GM21447 (cell line): ENCODE measurements around the gene PAX5.

Source experiments
- ATAC-seq: cut with Tn5 transposase; IDR thresholded peaks from one replicate; pipeline ENCODE4 v1.9.1; 2021; ENCODE audit not compliant: unreplicated experiment

The PAX5 gene

DNA sequence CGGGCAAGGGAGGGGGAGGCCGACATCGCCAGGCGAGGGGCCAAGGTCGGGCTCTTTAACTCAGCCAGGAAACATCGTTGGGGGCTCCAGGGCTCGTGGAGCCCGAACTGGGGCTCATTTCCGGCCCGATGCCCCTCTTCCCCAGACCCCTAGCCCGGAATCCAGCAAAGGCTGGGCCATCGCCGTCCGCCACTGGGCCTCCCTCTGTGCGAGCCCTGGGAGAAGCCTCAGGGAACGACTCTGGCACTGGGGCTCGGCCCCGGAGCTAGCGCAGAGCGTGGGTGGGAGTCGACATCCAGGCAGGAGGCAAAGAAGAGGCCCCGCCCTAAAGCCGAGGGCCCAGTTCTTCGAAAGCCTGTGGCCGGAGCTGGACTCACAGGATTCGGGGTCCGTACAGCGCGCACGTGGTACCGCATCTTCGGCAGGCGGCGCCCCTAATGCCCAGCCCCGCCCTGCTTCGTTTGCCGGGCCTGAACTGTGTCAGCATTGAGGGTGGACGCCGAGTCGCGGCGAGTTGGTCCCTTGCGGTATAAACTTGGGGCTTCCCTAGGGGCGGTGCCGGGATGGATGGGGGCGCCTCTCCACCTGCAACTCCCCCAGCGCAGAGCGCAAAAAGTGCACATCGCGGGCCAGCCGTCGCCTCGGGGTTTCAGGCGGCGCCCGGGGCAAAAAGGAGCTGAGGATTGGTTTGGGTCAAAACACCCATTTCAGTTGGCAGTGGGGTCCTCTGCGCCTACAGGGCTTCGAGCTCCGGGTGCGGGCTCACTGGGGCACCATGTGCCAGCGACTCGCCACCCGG lies 3.6 kb upstream of the PAX5 start:
- ATAC-seq: no peak

DNA sequence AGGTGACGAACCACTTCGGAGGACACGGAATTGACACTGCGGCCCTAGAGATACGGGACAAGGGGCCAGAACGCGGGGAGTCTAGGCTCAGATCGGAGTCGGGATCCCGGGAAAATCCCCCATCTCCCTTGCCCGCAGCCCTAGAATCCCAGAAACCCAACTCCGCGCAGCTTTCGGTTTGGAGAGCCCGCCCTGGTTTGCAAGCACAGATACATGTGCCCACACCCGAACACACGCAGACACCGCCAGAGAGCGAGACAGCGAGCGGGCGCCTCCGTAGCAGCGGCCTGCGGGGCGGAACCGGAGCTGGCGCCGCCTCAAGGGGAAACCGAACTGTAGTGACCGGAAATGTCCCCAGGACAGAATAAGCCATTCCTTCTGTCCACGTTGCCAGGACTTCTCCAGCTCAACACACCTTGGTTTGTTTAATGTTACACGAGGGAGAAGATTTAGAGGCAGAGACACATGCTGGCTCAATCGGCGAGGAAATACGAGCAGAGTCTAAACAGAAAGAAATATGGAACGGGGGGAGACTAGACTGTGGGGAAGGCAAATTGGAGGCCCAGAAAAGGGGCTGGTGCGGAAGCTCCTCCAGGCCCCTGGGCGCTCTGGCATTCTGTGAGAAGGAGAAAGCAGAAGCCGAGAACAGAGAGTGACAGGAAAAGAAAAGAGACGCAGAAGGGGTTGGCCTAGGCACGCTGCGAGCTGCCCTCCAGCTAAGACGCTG lies 2.9 kb upstream of the PAX5 start:
- ATAC-seq: no peak

DNA sequence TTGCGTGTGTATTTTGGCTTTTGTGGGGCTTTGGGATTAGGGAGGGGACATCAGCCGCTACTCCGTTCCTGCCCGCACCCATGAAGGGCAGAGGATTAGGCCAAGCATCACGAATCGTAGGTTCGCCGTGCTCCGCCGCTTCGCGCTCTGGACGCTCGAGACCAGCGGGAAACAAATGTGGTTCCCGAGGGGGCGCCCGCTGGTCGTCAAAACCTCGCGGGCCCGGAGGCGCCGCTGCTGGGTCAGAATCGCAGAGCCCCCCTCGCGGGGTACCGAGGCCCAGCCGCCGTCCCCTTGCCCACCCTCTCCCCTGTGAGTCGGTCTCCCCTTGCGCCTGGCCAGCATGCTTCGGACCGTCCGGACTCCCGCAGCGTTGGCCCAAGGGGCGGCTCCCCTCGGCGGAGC lies 2.3 kb upstream of the PAX5 start:
- no peak for ATAC-seq

DNA sequence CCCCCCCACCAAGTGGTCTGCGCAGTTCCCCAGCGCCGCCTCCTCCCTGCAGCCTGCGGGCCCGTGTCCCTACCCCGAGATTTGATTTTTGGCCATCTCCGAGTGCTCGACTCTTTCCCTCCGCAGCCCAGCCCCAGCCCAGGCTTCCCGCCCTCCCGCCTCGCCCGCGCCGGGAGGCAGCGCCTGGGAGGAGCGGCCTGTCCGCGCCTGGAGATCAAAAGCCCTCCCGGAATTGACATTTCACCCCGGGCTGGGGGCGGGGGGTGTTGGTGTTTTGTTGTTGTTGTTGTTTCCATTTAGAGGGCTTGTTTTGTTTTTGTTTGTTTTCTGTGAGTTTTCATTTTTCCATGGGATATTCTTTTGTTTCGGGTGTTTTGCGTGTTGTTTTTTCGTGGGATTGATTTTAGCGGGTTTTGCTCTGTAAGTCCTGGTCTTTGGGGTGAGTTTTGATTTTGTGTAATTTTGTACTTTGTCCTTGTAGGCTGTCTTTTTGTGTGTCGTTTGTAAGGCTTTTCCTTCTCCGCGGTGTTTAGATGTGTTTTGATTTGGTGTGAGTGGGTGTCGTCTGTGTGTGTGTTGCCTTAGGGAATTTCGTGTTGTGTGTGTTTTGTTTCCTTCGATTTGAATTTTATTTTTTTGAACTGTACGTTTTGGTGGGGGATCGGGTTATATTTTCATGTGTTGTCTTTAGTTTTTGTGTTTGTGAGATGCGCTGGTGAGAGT lies 1.7 kb upstream of the PAX5 start:
- no peak for ATAC-seq

DNA sequence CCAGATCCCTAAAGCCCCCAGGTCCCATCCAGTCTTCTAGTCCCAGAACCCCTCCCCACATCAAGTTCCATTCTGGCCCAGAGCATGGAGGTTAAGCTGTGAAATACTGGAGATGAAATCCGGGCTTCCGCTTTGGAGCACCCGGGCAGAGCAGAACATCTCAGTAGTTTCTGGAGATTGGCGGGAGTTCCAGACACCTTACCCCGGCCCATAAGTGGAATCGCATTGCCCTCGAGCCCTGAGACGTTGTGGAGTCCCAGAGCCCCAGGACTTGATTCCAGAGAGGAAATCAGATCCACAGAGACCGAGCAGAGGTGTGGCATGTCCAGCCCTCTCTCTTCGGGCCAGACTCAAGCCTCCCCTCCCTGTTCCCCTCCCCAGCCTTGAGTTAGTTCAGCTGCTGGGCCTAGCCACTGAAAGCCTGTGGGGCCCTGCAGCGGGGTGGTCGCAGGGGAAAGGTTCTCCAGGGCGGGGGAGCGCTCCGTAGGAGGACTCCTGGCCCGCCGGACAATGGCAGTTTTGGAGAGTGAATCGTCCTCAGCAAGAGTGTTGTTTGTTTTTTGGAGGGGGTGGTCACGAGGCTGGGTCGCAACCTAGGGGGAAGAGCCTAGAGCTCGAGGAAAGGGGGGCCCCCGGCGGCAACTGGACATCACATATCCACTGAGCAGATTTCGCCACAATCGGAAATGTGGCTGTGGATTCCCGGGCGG lies 1.0 kb upstream of the PAX5 start:
- no peak for ATAC-seq

DNA sequence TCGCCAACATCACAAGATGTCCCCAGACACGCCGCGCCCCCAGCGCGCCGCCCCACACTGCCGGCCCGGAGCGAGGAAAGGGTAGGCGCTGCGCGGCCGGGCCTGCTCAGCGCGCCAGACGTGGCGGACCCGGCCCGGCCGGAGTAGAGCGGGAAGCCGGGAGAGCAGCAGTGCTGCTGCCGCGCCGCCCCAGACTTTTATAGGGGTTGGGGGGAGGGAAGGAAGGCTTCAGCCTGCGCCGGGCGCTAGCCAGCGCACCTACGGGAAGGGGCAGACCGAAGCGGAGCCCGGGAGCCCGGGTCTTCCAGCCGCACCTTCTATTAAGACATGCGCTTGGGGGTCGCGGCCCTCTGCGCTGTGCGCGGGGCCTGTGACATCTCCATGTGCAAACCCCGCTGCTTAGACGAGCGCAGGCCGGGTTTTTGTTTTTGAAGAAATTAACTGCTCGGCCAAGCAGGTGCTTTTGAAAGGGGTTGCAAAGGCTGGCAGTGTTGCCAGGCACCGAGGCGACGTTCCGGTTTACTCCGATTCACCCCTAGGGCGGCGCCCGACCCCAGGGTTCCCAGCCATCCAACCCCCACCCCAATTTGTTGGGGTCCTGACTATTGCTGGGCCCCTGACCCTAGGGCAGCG lies 353 bp upstream of the PAX5 start:
- peak; percentile 18 for ATAC-seq

DNA sequence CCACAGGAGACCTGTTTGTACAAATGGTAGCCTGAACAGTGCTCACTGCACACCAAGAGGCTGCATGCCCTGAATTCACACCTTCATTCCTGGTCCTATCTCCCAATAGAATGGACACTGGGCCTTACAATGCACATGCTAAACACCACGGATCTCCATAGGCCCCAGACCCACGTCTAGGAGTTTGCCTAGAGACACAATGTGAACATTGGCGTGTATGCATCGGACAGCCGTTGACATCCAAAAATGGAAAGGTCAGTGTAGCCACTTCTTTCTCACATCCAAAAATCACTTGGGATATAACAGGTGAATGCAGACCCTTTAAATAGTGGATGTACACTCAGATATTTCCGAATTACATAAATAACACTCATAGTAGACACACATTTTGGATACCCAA lies 927 bp downstream of the PAX5 start:
- no peak for ATAC-seq

DNA sequence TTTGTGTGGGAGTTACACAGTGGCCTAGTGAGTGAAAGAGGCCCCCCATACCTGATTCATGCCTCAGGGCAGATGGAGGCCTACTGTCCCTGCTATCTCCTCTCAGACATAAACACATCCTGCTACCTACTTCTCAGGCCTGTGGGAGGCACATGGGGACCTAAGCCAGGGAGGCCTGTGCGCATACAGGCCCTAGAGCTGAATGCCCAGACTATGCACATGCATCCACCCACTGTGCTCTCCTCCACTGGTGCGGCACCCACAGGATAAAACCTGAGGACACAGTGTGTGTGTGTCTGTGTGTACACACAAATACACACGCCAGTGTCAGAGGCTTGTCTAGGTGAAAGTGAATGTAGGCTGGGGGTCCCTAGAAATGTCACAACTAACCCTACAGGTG lies 1.4 kb downstream of the PAX5 start:
- no peak for ATAC-seq

DNA sequence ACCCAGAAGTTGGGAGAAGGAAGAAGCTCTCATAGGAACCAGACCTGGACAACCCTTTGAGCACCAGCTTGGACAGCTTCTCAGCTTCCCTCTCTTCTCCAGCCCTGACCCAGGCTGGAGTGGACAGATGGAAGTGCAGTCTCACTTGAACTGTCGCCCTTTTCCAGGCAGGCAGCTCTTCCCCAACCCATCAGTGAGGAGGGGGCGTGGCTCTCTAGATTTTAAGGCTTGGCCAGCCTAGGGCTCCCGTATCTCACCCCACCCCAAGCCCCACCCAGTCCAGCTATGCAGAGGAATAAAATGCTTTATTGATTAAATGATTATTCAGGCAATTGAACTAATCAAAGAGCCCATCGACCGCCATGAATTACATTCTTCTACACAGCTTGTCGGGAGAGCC lies 2.2 kb downstream of the PAX5 start:
- no peak for ATAC-seq

DNA sequence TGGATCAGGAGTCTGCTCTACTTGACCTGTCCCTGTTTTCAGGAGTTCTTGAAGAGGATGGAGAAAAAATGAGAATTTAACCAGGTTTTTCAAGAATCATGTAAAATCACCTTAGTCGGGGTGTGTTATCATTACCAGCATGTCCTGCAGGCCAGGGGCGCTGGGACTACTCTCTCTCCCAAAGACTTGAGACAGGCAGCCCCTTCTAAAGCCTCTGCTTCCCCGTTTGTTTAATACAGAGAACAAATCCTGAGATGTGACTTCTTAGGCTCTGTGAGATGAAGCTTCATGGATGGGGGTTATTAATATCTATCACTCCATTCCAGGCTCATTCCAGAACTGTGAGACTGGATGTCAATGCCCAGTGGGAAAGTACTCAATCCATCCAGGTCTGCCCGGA lies 3.0 kb downstream of the PAX5 start:
- ATAC-seq: no peak

DNA sequence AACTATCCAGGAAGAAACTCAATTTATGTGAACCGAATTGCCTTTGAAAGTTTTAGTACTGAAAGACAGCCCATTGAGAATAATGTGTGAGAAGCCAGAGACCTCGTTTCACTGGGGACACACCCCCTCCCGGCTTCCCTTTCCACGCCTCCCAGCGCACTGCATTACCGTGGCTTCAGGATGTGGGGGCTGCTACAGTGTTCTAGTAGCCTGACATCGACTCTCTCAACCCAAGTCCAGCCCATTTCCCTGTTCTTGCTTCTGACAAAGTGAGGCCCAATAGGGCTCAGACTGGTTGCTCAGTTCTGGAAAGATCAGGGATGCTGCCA lies 3.5 kb downstream of the PAX5 start:
- ATAC-seq: peak; percentile 20

DNA sequence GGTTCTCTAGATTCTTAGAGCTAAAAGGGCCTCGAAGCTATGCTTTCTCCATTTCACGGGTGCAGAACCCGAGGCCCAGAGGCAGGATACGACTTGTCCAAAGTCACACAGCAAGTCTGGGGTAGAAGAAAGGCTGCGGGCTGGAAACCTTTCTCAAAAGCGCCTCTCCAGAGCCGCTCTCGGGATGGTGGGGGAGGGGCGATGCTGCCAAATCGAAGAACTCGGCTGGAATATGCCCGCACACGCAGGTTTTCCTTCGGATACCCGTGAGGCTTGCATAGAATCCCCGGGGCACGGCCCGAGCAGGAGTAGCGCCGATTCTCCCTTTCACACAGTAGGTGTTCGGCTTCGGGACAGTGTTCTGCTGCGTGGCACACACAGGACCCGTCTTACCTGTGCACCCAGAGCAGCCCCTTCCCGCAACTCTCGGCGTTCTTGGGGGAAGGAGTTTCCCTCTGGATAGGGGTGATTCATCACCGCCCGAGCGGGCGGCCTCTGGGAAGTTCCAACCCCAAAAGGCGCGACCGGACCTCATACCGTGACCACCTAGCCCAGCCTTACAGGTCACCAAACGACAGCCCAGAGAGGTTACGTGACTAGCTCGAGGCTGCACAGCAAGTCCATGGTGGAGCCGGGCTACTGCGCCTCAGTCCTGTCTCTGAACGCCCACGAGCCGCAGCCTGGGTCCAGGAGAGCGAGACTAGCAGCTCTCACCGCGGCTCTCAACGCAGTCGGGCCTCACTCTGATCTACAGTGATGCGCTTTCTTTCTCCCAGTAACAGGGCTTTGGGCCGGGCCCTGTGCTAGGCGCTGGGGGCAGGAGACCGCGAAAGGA lies 4.1 kb downstream of the PAX5 start:
- ATAC-seq: no peak

DNA sequence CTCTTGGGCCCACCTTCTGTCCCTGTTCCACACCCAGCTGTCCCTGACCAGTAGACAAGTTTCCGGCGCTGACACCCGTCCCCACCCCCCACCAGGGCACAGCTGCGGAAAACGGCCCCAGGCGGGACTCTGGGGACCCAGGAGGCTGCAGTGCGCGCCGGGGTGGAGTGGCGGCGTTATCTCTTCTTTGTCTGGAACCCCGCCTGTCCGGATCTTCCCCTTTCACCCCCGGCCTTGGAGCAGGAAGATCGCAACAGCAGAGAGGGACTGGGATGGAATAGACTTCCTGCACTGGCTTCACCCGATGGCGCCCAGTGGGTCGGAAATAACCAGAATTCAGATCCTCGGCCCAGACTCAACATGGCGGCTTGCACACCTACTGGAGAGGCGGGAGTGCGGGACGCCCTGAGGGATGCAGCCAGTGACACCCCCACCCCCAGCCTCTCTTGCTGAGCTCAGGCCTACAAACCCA lies 4.7 kb downstream of the PAX5 start:
- no peak for ATAC-seq

DNA sequence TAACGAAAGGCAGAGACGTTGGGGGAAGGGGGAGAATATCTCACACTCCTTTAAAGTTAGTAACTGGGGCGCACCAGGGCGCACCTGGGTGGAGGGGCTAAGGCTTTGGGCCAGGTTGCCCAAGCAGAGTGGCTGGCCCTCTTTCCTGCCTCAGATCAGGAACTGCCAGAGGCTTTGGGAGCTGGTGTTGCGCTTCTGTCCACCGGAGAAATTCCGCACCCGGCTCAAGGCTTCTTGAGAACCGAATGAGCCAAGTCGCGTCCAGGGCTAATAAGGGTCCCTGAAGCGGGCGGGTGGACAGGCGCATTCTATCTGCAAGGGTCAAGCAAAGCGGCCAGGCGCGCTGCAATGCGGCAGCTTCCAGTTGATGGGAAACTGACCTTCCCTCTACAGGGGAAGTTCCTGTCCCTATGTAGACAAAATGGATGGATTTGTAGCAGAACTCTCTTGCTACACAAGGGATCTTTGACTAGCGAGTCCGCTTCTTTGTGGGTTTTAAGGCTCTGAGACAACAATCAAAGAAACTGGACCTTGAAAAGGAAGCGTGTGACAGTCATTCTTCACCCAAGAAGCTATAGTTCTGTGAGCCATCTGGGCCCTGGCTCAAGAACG lies 5.5 kb downstream of the PAX5 start:
- ATAC-seq: no peak

DNA sequence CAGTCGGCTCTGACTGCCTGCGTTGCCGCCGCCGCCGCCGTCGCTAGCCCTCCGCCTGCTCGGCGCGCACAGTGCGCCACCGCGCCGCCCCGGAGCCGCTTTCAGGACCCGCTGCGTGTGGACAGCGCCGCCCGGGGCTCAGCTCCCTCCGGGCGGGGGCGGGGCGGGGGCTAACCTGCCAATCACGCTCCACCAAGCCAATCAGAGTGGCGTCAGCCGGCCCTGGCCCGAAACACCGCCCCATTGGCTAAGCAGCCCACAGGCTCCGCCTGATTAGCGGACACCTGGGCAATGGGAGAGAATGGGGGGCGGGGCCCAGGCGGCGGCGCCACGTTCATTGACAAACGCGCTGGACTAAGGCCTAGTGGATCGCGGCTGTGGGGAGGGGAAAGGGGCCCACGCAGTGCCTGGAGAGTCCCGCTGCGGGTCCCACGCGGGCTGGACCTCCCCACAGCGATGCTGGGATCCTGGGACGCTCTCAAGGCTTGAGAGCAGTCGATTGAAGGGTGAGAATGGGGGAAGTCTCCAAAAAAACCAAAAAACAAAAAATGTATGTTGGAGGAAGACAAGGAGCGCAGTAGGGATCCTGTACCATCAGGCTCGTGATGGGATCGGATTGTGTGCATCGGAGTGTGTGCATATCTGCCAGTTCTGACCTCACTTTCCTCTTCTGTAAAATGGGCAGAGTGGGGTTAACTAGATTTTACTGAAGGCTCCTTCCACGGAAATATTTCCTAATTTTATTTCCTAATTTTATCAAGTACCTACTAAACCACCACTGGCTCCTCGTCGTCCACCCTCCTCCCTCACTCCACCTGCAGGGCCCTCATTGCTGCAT lies 6.3 kb downstream of the PAX5 start:
- peak; percentile 62 for ATAC-seq

DNA sequence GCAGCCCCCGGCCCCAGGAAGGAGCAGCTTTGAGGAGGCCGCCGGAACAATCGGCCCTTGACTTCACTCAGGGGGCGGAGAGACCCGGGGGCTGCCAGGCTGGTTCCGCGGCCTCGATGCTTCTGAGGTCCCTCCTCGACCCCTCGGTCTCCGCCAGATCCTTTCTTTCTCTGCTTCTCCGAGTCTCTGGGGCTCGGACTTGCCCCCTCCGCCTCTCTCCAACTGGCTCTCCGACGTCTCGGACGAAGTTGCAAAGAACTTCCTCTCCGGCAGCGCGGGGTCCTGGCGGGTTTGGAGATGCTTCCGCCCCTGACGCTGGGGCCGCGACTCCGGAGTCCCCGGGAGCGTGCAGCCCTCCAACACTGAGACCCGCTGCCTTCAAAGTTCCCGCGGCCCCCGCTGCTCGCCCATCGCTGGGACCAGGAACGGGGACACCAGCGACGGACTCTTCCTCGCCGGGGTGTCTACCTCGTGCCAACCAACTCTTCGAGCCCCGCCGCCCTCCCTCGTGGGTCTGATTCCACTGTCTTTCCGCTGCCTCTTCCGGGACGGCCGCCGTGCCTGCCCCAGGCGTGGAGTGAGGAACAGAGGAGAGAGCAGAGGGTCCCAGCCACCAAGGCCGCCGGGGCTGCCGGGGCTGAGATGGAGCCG lies 7.0 kb downstream of the PAX5 start:
- ATAC-seq: peak; percentile 0

DNA sequence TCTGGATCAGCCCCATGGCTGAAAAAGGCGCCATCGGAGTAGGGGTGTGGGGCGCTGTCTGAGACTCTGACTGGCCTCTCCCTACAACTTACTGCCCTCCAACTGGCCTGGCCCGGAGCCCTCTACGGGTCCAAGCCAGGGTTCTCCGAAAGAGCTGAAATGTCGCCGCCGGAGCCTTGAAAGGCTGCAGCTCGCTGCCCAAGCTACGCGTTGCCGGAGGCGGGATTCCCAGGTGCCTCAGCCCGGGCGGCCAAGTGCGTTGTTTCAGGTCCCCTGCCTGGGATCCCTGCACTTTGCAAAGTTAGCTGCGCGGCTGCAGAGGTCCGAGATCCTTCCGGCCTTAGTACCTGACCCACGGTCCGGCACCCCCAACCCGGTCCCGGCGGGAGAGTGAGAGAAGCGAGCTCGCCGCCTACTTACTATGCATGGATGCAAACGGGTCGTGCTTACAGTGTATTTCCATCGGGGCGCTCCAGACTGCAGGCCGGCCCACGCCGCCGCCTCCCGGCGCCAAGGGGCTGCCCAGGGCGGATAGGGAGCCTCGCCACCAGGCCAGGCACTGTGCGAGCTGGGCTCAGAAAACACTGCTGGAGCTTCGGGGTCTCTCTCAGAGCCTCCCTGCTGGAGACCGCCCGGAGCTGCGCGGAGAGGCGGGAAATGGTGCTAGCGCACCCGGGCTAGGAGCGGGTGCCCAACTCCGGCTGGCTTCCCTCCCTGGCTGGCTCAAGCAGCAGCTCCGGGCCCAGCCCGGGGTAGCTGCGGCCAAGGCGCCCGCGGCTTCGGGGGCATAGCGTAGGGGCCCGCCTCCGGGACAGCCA lies 7.7 kb downstream of the PAX5 start:
- no peak for ATAC-seq

DNA sequence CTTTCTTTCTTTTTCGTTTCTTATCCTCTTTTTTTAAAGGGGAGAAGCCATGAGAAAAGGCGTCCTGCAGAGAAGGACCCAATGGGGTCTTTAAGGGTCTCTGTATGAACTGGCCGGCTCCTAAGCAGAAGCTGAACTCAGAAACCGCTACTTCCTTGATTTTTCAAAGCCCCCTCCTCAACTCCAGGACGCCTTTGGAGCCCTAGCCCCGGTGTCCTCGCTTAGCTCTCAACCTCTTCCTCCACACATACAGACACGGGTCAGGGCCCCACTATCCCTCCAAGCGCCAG lies 8.3 kb downstream of the PAX5 start:
- ATAC-seq: no peak
